ENCODE results near the gene HOXC12.

Gene HOXC12

GRCh38 chr12:53983950-53984572 is 29.4 kb downstream of the HOXC12 start:
- no peak overlapping the region for H3K4me3 ChIP-seq (ENCODE audit: low read length)
- no peak overlapping the region for H2AFZ ChIP-seq (ENCODE audit: low read length)
- TF ChIP-seq, protein P1, sequence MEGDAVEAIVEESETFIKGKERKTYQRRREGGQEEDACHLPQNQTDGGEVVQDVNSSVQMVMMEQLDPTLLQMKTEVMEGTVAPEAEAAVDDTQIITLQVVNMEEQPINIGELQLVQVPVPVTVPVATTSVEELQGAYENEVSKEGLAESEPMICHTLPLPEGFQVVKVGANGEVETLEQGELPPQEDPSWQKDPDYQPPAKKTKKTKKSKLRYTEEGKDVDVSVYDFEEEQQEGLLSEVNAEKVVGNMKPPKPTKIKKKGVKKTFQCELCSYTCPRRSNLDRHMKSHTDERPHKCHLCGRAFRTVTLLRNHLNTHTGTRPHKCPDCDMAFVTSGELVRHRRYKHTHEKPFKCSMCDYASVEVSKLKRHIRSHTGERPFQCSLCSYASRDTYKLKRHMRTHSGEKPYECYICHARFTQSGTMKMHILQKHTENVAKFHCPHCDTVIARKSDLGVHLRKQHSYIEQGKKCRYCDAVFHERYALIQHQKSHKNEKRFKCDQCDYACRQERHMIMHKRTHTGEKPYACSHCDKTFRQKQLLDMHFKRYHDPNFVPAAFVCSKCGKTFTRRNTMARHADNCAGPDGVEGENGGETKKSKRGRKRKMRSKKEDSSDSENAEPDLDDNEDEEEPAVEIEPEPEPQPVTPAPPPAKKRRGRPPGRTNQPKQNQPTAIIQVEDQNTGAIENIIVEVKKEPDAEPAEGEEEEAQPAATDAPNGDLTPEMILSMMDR (IDR thresholded peaks at IDR 0.05; ENCODE audit: low read length): no peak
- TF ChIP-seq EZH2phosphoT487 (IDR thresholded peaks at IDR 0.05; ENCODE audit: low read length): peak; percentile 58; the same call in 1 of the 2 replicates
- no peaks in the 10 kb centered on the region for H3K79me2 ChIP-seq (ENCODE audit: low read length)
- H3K4me1 ChIP-seq (ENCODE audit: low read length): peaks cover 8% of the 10 kb centered on the region; the same call in 1 of the 2 replicates
- no peak overlapping the region for H3K4me2 ChIP-seq (ENCODE audit: low read depth, low read length)
- H3F3A ChIP-seq (ENCODE audit: insufficient read depth, low read length): no peaks in the 10 kb centered on the region
- no peaks in the 10 kb centered on the region; the same call in 1 of the 2 replicates for H4K20me1 ChIP-seq (ENCODE audit: insufficient read depth, low read length)
- H3K9ac ChIP-seq (ENCODE audit: low read length): no peak overlapping the region
- no peaks in the 10 kb centered on the region for H3K36me3 ChIP-seq (replicated peaks; ENCODE audit: insufficient read depth, low read length)
- peaks cover 97% of the 10 kb centered on the region for H3K27me3 ChIP-seq (replicated peaks; ENCODE audit: insufficient read depth, low read length)
- no peaks in the 10 kb centered on the region for H3K9me3 ChIP-seq (replicated peaks; ENCODE audit: insufficient read depth, low read length)
- H3K9me2 ChIP-seq (replicated peaks; ENCODE audit: insufficient read depth, low read length): no peaks in the 10 kb centered on the region
- H3K27ac ChIP-seq (ENCODE audit: low read length): no peak overlapping the region
- no peak for DNase-seq

DNA sequence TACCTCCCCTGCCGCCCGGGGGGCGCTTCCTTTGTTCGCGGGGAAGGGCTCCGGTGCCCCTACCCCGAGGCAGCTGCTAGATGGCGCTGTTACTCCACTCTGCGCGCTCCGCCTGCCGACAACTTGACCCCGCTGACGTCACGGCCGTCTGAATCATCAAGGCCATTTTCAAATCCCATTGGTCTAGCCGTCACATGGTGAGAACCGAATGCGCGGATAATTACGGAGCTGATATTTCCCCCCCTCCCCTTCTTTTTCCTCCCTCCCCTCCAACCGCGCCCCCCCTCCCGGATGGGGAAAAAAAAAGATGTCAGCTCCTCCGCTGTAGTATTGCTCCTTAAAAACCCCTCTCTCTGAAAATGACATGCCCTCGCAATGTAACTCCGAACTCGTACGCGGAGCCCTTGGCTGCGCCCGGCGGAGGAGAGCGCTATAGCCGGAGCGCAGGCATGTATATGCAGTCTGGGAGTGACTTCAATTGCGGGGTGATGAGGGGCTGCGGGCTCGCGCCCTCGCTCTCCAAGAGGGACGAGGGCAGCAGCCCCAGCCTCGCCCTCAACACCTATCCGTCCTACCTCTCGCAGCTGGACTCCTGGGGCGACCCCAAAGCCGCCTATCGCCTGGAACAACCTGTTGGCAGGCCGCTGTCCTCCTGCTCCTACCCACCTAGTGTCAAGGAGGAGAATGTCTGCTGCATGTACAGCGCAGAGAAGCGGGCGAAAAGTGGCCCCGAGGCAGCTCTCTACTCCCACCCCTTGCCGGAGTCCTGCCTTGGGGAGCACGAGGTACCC is 30.4 kb downstream of the HOXC12 start, which contains the start of gene HOXC10:
Gene HOXC10, plus strand, starts transcription at position 246 of the 791 bp plus-strand sequence. Its CDS starts 114 bp downstream, at position 360.
- peak; percentile 77 for DNase-seq
- TF ChIP-seq, protein P1 (IDR thresholded peaks at IDR 0.05; ENCODE audit: low read length): peak; percentile 54
- TF ChIP-seq EZH2 (optimal IDR thresholded peaks at IDR 0.05; ENCODE audit: low read depth, low read length): no peak

GRCh38 chr12:53985692-53985993 is 30.9 kb downstream of the HOXC12 start:
- H3K27ac ChIP-seq (ENCODE audit: low read length): no peak overlapping the region
- H3K4me3 ChIP-seq (ENCODE audit: low read length): no peak overlapping the region
- H3K79me2 ChIP-seq (ENCODE audit: low read length): no peaks in the 10 kb centered on the region
- no peak overlapping the region for H2AFZ ChIP-seq (ENCODE audit: low read length)
- no peak for TF ChIP-seq EZH2phosphoT487 (IDR thresholded peaks at IDR 0.05; ENCODE audit: low read length)
- TF ChIP-seq, protein P1 (IDR thresholded peaks at IDR 0.05; ENCODE audit: low read length): no peak
- TF ChIP-seq EZH2 (optimal IDR thresholded peaks at IDR 0.05; ENCODE audit: low read depth, low read length): no peak
- no peak for DNase-seq
- H3K9me3 ChIP-seq (replicated peaks; ENCODE audit: insufficient read depth, low read length): no peaks in the 10 kb centered on the region
- peaks cover 13% of the 10 kb centered on the region; the same call in 1 of the 2 replicates for H3K4me1 ChIP-seq (ENCODE audit: low read length)
- no peaks in the 10 kb centered on the region; the same call in 1 of the 2 replicates for H4K20me1 ChIP-seq (ENCODE audit: insufficient read depth, low read length)
- H3F3A ChIP-seq (ENCODE audit: insufficient read depth, low read length): 0 out of 2 replicates have a peak, but pooled peaks cover 3% of the 10 kb centered on the region
- H3K9me2 ChIP-seq (replicated peaks; ENCODE audit: insufficient read depth, low read length): no peaks in the 10 kb centered on the region
- no peak overlapping the region for H3K9ac ChIP-seq (ENCODE audit: low read length)
- no peaks in the 10 kb centered on the region for H3K36me3 ChIP-seq (replicated peaks; ENCODE audit: insufficient read depth, low read length)
- H3K4me2 ChIP-seq (ENCODE audit: low read depth, low read length): peak overlapping the region; percentile 6; the same call in 1 of the 2 replicates
- peaks cover 96% of the 10 kb centered on the region for H3K27me3 ChIP-seq (replicated peaks; ENCODE audit: insufficient read depth, low read length)

More for the DNA sequence above, 30.4 kb downstream of the HOXC12 start, which contains the start of gene HOXC10:
- Histone ChIP-seq H4K20me1 (ENCODE audit: insufficient read depth, low read length) (no peaks in the 10 kb centered on the region; the same call in 1 of the 2 replicates), H3K9me2 (replicated peaks; ENCODE audit: insufficient read depth, low read length) (no peaks in the 10 kb centered on the region), H3K9me3 (replicated peaks; ENCODE audit: insufficient read depth, low read length) (no peaks in the 10 kb centered on the region), H3K4me2 (ENCODE audit: low read depth, low read length) (peak within 1 kb of the TSS; percentile 38; the same call in 1 of the 2 replicates), H3K4me3 (ENCODE audit: low read length) (no peak within 1 kb of the TSS), H2AFZ (ENCODE audit: low read length) (no peak within 1 kb of the TSS), H3K27ac (ENCODE audit: low read length) (no peak within 1 kb of the TSS), H3F3A (ENCODE audit: insufficient read depth, low read length) (0 out of 2 replicates have a peak, but pooled peaks cover 3% of the 10 kb centered on the region), H3K79me2 (ENCODE audit: low read length) (no peaks in the 10 kb centered on the region), H3K27me3 (replicated peaks; ENCODE audit: insufficient read depth, low read length) (peaks cover 96% of the 10 kb centered on the region), H3K9ac (ENCODE audit: low read length) (no peak within 1 kb of the TSS), H3K36me3 (replicated peaks; ENCODE audit: insufficient read depth, low read length) (no peaks in the 10 kb centered on the region), H3K4me1 (ENCODE audit: low read length) (peaks cover 13% of the 10 kb centered on the region; the same call in 1 of the 2 replicates)

Data from MM.1S (cell line).